ENCODE data around the gene FTO.
"Not testable (repeated sequence)": the region's sequence is repeated elsewhere in the genome, so short reads cannot be mapped to it uniquely, and the experiment has no call there.

Gene FTO

DNA sequence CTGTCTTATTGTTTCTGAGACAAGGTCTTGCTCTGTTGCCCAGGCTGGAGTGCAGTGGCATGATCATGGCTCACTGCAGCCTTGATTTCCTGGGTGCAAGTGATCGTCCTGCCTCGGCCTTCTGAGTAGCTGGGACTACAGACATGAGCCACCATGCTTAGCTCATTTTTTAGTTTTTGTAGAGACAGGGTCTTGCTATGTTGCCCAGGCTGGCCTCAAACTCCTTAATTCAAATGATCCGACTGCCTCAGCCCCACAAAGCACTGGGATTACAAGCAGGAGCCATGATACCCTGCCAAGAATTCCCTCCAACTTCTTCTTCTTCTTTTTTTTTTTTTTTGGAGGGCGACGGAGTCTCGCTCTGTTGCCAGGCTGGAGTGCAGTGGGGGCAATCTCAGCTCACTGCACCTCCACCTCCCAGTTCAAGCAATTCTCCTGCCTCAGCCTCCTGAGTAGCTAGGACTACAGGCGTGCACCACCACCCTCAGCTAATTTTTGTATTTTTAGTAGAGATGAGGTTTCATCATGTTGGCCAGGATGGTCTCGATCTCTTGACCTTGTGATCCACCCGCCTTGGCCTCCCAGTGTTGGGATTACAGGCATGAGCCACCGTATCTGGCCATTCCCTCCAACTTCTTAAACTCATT, 477.9 kb downstream of the FTO start:
- DNase-seq (ENCODE audit: low read depth): not testable (repeated sequence)

DNA sequence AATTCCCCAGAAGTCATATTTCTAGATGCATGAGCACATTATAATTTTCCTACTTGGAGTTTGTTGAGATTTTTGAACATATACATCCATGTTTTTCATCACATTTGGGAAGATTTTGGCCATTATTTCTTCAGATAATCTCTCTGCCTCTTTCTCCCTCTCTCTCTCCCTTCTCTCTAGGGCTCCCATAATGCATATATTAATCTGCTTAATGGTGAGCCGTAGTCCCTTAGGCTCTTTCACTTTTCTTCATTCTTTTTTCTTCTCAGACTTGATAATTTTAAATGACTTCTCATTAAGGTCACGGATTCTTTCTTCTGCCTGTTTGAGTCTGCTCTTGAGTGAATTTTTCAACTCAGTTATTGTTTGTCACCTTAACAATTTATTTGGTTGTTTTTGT, 481.1 kb downstream of the FTO start:
- no peak for DNase-seq (ENCODE audit: low read depth)

DNA sequence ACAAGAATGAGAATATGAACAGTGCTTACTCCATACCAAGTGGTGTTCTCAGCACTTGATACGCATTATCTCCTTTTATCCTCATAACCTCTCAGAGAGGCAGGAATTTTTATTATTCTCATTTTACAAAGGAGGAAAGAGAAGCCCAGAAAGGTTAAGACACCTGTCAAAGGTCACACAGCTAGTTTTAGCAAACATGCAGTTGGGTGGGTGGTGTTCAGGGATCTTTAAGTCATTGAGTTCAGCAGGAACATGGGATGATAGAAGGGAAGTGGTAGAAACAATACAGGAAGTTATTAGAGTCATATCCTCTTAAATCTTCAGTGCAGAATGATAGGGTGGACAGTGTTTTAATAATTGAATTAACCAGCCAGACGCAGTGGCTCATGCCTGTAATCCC, 487.2 kb downstream of the FTO start:
- no peak for DNase-seq (ENCODE audit: low read depth)

DNA sequence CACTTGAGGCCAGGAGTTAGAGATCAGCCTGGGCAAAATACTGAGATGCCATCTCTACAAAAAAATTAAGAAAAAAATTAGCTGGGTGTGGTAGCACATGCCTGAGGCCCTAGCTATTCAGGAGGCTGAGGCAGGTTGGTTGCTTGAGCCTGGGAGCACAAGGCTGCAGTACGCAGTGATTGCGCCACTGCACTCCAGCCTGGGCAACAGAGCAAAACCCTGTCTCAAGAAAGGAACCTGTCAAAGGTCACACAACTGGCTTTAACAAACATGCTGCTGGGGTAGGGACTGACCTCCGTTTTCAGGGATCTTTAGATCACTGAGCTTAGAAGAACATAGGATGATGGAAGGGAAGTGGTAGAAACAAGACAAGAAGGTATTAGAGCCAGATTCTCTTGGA, 487.6 kb downstream of the FTO start:
- no peak for DNase-seq (ENCODE audit: low read depth)

DNA sequence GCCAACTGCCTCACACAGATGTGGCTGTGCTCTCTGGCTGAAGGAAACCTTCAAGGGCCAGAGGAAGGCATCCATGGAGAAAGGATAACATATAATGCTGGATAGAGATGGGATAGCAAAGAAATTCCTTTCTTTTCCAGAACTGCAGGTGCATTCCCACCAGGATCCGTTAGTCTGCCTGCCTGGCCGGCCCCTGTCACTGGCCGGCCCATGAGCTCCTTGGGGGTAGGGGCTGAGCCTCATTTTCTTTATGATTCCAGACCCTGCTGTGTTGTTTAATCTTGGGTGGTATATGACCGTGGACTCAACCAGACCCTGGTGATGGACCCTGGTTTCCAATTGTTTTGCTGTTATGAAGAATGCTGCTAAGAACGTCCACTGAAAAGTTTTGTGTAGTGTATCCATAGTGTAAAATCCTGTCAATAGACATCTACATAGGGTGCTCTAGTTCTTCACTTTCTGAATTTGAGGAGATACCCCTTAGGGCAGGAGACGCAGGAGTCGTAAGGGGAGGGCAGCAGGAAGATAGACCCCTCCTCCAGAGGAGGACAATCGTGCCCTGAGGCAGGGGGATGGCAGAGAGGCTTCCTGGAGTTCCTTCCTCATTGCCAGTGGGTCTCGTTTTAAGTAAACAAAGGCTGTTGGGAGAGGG, 489.2 kb downstream of the FTO start:
- no peak for DNase-seq (ENCODE audit: low read depth)

DNA sequence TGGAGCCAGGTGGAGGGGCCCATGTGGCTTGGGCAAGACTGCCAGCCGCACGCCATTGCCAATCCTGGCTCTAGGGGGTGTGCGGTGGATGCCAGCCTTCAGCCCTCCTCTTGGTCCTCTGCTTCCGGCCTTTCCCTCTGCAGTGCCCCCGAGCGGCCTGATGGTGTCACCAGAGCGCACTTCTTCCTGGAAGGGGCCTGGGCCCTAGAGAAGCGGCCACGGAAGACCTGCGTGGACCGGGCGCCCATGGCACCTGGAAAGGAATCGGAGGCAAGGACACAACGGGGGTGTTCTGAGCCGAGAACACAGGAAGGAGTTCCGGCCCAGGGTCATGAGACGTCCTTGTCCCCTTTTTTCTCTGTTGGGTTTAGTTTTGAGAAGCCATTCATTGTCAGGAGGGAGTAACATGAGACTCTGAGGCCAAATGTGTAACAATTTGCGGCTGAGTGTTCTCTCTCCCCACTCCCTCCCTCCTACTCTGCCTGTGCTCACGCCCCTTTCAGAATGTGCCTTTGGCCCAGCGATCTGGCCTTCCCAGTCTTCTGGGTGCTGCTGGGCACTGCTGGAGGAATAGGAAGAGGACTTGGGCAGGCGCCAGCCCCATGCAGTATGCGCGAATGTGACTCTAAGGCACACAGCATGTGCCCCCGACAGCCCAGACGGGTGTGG, 489.8 kb downstream of the FTO start:
- peak; percentile 14 for DNase-seq (ENCODE audit: low read depth)

DNA sequence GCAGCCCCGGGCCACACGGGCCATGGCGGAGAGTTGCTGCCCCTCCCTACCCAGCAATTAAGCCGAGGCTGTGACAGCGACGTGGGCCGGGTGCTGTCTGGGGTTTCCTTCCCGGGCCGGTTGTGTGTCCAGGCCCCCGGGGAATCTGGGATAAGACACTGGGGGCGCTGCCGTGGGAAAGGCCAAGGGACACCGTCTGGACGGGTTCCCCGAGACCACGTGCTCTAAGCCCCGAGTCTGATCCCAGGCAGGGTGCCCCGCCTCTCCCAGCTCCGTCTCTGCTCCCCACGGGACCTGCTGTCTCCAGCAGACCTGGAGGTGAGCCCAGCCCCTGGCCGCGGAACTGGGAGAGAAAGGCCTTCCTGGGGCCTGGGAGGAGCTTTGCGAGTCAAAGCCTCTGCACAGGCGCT, 490.4 kb downstream of the FTO start:
- DNase-seq (ENCODE audit: low read depth): no peak

DNA sequence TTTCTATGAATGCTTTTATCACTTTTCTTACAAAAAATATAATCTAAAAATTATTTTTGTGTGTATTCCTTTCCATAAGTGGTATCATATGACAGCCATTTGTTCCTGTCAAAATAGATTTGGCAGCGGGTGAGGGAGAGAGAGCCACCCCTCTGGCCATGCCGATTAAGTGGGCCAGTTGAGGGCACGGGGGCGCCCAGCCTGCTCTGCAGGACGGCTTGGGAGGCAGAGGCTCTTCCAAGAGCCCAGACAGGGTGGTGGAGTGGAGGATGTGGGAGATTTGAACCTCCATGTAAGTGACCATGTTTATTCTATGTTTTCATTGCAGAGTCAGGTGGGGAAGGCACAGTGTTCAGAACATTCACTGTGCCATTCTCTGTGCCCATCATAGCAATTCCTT, 493.8 kb downstream of the FTO start:
- DNase-seq (ENCODE audit: low read depth): no peak

DNA sequence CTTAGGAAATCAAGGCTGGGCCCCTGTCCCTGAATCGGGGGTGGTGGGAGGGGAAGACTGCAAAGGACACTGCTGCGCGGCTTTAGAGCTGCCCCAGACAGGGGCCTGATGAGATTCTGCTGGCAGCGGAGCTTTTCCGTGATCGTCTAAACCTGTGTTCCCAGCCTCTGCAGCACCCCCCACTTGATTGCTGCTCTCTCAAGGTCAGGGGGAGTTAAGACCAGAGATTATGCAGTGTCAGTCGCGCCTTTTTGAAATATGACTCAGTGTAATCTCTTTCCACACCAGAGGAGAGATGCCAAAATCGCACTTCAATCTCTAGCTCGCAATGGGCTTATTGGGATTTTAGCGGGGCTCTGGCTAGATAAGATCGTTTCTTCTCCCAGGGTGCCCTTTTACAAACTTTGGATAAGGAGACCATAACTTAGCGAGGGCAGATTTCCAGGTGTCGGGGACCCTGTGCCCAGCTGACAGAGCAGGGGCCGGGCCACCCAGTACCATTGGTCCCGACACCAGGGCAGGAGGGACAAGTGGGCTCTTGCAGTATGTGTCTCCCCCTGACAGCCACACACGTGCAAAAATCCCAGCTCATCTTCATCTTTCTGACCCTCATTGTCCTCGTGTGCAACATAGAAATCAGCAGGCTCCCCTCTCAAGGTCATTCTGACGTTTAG, 495.7 kb downstream of the FTO start:
- DNase-seq (ENCODE audit: low read depth): no peak

DNA sequence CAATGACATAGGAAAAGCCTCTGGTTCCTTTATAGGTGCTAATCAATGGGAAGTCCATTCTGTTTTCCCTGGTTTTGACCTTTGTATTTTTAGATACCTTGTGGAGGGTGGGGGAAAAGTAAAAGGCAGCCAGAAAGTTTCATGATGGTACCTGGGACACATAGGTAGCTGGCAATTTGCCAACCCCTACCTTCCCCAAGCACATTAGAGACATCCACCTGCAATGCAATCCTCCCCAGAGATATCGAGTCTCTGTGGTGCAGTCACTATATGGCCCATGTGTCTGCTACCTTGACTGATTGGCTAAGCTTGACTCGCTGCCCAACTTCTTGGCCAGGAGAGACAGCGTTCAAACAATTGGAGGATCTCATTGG, 496.2 kb downstream of the FTO start:
- no peak for DNase-seq (ENCODE audit: low read depth)

DNA sequence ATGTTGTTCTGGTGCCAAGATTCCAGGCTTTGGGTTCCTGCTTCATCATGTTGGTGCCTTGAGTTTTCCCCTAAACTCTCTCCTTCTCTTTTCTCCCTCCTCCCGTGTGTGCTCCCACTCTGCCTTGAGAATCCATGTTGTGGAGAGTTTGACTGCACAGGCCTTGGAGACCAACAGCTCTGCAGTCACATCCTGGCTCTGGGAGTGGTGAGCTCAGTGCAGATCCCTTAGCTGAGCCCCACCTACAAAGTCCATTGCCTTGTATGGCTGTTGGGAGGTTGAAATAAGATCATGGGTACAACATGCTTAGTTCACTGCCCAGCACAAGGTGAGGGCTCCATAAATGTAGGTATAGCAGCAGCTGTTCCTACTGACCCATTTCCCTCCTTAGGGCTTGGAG, 496.8 kb downstream of the FTO start:
- DNase-seq (ENCODE audit: low read depth): no peak

DNA sequence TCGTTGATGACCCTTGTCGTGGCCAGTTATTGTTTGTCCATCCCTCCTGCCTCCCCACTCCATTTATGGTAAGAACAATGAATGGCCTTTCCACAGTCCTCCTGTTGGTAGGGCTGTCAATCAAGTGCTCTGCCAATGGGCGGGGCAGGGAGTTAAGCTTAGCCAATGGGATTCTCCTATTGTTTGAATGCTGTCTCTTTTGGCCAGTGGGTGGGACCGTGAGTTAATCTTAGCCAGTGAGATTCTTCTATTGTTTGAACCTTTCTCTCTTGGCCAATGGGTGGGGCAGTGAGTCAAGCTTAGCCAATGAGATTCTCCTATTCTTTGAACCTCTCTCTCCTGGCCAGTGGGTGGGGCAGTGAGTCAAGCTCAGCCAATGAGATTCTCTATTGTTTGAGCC, 497.2 kb downstream of the FTO start:
- DNase-seq (ENCODE audit: low read depth): no peak
